Measurements from ENCODE around the gene ADGRG6.
A peak's percentile ranks its signal among the peaks of the same experiment; 100 is the strongest.
"Not testable (repeated sequence)": the region's sequence is repeated elsewhere in the genome, so short reads cannot be mapped to it uniquely, and the experiment has no call there.

Gene ADGRG6

DNA sequence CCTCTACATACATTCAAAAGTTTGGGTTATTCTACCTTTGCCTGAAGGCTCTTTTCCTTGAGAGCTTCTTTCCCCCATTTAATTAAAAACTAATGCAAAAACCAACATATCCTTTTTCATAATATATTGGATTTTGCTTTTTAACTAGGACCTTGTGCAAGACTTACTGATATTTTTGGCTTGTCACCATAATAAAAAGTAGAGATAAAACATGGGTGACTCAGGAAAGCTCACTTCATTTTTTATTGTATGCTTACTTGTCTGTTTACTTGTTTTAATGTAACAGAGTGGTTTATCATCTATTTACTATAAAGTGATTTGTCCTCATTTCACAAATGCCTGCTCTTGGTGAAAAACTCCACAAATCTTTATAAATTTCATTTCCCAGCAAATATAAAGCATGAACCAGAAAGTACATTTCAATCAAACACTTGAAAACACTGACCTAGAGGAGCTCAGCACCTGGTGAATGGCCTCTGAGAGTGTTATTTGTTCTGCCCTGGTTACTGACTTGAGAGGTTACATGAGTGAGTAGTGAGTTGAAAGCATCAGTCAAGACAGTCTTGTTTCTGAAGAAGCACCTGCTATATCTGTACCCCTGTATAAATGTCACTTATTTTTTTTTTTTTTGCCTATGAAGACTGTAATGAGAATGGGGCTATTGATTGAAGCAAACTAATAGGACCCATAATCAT is 20.8 kb downstream of the ADGRG6 start:
- no peak for DNase-seq (ENCODE audit: low spot score)

DNA sequence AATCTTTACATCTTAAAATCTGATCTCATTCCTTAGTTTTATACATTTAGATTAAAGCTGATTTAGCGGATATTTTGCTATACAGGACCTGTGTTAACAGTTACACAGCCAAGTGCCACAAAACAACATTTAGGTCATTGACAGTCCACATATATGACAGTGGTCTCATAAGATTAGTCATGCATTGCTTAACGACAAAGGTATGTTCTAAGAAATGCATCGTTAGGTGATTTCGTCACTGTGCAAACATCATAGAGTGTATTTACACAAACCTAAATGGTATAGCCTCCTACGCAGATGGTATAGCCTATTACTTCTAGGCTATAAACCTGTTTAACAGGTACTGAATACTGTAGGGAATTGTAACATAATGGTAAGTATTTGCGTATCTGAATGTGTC is 21.6 kb downstream of the ADGRG6 start:
- DNase-seq (ENCODE audit: low spot score), result no peak

GRCh38 chr6:142324111-142324510 is 22.3 kb downstream of the ADGRG6 start:
- DNase-seq (ENCODE audit: low spot score), result no peak

DNA sequence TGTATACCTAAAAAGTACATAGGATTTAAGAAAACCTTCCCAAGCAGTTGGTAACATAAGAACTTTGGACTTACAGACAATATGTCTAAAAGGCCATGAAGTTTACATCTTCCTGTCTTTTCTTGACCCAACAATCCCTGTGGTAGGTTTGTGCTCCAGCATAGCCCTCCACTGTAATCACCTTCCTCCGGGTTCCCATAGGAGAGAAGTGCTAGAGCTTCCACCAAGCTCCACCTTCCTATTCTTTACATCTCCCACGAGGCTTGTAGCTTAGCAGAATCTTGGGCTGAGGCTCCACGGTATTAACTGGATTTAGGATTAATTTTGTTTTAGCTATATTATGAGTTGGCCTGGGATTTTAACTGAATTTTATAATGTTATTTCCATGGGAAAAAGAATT is 23.3 kb downstream of the ADGRG6 start:
- DNase-seq (ENCODE audit: low spot score), result no peak

DNA sequence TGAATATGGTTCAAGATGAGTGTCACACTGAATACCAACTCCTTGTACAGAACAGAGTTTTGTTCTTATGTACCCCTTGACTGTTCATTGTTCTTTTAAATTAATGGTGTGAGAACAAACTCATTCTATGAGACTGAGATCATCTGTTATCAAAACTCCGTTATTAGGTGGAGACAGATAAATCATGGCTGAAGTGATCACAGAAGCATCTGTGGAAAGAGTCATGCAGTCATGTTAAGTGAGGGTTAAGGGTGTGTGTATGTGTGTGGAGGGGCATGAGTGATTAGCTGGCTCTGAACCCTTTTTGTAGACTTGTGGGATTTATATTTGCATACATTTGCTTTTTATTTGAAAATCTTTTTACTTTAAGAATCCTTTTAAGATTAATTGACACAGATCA is 24.7 kb downstream of the ADGRG6 start:
- DNase-seq (ENCODE audit: low spot score), result no peak

- no peak for DNase-seq (ENCODE audit: low spot score)
These were observed 26.3 kb downstream of the ADGRG6 start for GRCh38 chr6:142328070-142328469.

- no peak for DNase-seq (ENCODE audit: low spot score)
These were observed 27.8 kb downstream of the ADGRG6 start for GRCh38 chr6:142329486-142330113.

DNA sequence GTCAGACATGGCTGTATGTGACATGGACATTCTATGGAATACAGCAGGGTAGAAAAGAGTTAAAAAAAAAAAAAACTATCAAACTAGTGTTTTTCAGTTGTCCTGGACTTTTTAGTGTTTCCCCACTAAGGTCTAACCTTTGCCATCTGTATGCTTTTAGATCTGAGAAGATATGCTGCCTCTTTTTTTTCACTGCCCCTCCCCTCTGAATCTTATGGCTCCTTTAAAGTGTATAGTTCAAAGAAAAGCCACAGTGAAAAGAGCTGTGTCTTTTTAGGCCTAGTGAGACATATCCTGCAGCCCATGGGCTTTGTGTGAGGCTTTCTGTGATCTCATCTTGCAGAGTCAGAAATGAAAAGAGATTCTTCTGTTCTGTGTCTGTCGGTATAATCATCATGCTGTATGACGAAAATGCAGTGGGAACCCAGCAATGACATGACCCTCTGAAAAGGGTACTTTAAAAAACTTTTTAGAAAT is 29.3 kb downstream of the ADGRG6 start:
- peak; percentile 35 for DNase-seq (ENCODE audit: low spot score)

DNA sequence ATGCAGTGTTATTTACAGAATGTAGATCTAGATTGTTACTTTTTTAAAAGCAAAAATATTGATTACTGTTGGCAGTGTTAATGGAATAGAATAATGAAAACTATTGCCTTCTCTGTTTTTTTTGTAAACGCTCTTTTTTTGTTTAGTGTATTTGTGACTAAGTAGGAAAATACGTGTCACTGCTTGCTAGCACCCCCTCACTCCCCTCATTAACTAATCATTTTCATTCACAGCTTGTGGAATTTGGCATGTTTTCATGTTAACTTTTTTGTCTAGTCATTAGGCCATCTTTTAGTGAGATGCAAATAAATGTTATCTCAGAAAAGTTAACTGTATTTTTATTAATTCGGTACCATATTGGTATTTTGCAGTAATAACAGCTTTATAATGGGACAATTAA is 29.8 kb downstream of the ADGRG6 start:
- DNase-seq (ENCODE audit: low spot score), result no peak

- no peak for DNase-seq (ENCODE audit: low spot score)
These were observed 30.7 kb downstream of the ADGRG6 start for GRCh38 chr6:142332393-142333098.

DNA sequence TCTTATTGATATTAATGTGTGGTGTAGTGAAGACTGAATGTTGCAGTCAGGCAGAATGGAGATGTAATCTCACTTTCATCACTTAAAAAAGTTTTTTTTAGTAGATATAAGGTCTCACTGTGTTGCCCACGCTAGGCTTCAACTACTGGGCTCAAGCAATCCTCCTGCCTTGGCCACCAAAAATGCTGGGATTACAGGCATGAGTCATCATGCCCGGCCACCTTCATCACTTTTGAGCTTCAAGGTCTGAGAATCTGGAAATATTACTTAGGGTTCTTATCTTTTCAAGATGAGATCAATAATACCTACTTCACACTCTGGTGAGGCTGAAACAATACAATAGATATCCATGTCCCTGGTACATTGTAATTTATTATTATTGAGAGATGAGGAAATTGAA is 31.6 kb downstream of the ADGRG6 start:
- DNase-seq (ENCODE audit: low spot score), result no peak

- no peak for DNase-seq (ENCODE audit: low spot score)
These were observed 32.5 kb downstream of the ADGRG6 start for GRCh38 chr6:142334294-142334693.

- no peak for DNase-seq (ENCODE audit: low spot score)
These were observed 33.6 kb downstream of the ADGRG6 start for GRCh38 chr6:142335415-142335814.

DNA sequence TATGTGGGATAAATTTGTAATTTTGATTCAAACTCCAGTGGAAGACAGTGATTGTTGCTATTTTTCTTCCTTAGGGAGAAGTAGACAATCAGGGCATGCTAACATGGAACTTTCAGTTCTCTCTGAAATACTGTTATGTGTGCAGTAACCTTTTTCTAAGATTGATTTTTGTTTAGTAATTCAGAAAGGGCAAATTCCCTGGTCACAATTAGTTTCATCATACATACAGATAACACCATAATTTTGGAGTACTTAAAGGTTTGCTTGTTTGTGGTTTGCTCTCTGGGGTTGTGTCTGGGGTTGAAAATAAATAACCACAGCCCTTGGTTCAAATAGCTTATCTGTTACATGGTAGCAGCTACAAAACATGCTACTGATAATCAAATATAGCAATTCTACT is 34.4 kb downstream of the ADGRG6 start:
- DNase-seq (ENCODE audit: low spot score), result no peak

GRCh38 chr6:142336787-142337186 is 35.0 kb downstream of the ADGRG6 start:
- DNase-seq (ENCODE audit: low spot score), result no peak

- no peak for DNase-seq (ENCODE audit: low spot score)
These were observed 37.3 kb downstream of the ADGRG6 start for GRCh38 chr6:142339113-142339512.

DNA sequence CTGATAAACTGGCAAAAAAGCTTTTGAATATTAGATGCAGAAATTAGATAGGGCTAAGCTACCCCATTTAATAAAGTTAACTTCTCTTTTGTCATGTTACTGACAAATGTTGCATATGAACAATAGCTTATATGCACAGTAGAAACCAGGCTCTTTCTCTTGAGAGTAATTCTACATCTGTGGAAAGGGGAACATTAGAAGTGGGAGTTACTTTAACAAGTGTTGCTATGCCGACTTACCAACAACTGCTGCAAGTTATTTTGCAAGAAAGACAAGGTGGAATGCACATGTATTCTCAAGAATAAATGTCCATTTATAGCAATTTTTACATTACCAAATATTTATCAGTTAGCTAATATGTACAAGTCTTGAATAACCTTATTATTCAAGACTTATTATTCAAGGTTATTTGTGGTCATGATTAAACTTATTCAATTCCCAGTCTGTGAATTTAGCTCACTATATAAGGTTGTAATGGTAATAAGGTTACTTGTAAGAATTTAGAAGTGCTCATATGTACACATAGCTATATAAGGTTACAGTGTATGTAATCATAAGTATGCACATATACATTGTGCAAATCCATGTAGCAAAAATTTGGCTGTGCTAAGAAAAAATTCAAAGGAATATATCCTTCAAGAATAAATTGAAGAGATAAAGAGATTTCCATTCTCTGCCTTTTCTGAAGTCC is 38.3 kb downstream of the ADGRG6 start:
- no peak for DNase-seq (ENCODE audit: low spot score)

GRCh38 chr6:142341855-142342330 is 40.1 kb downstream of the ADGRG6 start:
- DNase-seq (ENCODE audit: low spot score), result no peak

- no peak for DNase-seq (ENCODE audit: low spot score)
These were observed 41.2 kb downstream of the ADGRG6 start for GRCh38 chr6:142342986-142343385.

- DNase-seq (ENCODE audit: low spot score), result no peak
These were observed 42.1 kb downstream of the ADGRG6 start for GRCh38 chr6:142343938-142344337.

- no peak for DNase-seq (ENCODE audit: low spot score)
These were observed 43.5 kb downstream of the ADGRG6 start for GRCh38 chr6:142345261-142345660.

DNA sequence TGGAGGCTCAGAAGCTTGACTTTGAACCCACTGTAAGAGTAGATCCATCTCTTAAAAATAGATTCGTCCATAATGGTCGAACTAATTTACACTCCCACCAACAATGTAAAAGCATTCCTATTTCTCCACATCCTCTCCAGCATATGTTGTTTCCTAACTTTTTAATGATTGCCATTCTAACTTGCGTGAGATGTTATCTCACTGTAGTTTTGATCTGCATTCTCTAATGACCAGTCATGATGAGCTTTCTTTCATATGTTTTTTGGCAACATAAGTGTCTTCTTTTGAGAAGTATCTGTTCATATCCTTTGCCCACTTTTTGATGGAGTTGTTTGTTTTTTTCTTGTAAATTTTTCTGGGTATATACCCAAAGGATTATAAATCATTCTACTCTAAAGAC is 44.4 kb downstream of the ADGRG6 start:
- DNase-seq (ENCODE audit: low spot score), result not testable (repeated sequence)

Measured in CD4-positive, alpha-beta T cell treated with Interleukin-6 at 100 ng/mL for 8 hours (primary cell).